ENCODE results near the gene BPIFB4. TPM values are rescaled to one million over a fixed set of nuclear protein-coding genes. Genes with fewer than 3 reads are reported as not detected.

Gene BPIFB4
- total RNA-seq, 4 donors from 2014 or later: not detected

DNA sequence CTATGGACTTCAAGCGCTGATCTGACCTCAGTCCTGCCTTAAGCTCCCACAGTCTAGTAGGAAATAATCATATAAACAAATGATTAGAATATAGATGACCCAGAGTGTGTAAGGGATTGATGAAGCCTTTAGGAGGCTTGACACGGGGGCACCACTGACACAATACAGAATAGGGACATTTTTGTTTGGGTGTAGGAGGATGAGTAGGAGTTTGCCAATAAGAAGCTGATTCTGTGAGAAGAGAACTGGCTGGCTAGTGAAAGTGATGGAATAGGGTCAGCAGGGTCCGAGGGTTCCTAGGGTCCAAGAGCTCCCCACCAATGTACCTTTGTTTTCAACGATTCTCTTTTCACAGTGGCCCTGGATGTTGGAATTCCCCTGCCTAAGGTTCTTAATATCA is 7.1 kb upstream of the BPIFB4 start:
- TF ChIP-seq, protein P1, sequence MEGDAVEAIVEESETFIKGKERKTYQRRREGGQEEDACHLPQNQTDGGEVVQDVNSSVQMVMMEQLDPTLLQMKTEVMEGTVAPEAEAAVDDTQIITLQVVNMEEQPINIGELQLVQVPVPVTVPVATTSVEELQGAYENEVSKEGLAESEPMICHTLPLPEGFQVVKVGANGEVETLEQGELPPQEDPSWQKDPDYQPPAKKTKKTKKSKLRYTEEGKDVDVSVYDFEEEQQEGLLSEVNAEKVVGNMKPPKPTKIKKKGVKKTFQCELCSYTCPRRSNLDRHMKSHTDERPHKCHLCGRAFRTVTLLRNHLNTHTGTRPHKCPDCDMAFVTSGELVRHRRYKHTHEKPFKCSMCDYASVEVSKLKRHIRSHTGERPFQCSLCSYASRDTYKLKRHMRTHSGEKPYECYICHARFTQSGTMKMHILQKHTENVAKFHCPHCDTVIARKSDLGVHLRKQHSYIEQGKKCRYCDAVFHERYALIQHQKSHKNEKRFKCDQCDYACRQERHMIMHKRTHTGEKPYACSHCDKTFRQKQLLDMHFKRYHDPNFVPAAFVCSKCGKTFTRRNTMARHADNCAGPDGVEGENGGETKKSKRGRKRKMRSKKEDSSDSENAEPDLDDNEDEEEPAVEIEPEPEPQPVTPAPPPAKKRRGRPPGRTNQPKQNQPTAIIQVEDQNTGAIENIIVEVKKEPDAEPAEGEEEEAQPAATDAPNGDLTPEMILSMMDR (IDR thresholded peaks at IDR 0.05): no peak
- no peak for ATAC-seq (ENCODE audit: low FRiP score)
- no peak for DNase-seq (ENCODE audit: low spot score)

DNA sequence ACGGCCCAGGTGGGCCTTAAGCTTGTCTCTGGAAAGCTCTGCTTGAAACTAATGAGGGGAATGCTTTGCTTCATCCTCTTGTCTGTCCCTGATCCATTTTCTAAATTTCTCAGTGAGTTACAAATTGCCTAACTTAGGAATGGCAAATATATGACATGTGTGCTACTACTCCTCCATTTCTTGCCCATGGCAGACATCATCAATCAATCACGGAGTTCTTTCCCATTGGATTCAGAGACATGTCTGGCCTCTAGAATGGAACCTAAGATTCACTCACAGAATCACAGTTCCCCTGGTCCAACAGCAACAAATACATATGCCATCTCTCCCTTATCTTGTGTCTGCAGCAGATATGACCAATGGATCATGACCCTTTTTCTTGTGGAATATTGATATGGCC is 6.6 kb upstream of the BPIFB4 start:
- no peak for DNase-seq (ENCODE audit: low spot score)
- TF ChIP-seq, protein P1 (IDR thresholded peaks at IDR 0.05): no peak
- no peak for ATAC-seq (ENCODE audit: low FRiP score)

DNA sequence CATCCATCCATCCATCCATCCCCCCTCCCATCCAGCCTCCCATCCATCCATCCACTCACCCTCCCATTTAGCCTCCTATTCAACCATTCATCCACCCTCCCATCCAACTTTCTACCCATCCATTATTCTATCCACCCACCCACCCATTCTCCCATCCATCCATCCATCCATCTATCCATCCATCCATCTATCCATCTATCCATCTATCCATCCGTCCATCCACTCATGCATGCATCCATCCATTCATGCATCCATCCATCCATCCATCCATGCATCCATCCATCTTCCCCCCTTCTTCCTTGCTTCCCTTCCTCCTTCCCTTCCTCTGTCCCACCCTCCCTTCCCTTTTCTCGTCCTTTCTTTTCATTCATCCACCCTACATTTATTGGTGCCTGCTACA is 4.8 kb upstream of the BPIFB4 start:
- DNase-seq (ENCODE audit: low spot score): no peak
- TF ChIP-seq, protein P1 (IDR thresholded peaks at IDR 0.05): no peak
- ATAC-seq (ENCODE audit: low FRiP score): no peak

GRCh38 chr20:33075281-33075680 is 4.2 kb upstream of the BPIFB4 start:
- TF ChIP-seq, protein P1 (IDR thresholded peaks at IDR 0.05): no peak
- DNase-seq (ENCODE audit: low spot score) (no peak), ATAC-seq (ENCODE audit: low FRiP score) (no peak)

DNA sequence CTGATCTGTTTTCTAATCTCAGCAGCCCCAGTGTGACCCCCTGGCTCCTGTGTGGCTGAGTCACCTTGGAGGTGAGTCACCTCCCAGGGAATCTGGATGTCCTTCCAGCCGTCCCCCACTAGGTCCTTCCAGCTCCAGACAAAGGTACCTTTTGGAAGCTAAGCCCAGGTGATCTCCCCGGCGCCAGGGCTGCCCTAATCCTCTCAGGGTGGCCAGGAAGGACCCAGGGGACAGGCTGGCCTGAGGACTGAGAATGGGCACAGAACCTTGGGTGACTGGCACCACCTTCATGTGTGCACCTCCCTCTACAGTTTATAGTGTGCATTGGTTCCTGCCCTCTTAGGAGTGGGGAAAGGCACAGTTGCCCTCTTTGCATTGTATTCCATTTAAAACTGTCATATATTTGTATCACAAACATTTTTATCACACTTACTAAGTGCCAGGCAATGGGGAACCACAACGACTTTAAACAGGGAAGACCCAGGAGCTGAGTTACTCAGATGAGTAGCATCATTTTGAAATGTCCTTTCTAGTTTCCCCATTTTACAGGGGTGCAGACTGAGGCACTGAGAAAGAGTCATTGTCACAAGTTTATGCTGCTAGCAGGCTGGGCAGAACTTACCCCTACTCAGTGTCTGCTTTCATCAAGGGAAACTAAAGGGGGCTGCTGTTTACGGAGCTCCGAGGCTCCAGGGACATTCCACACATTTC is 2.6 kb upstream of the BPIFB4 start:
- ATAC-seq (ENCODE audit: low FRiP score) (no peak), DNase-seq (ENCODE audit: low spot score) (no peak)
- TF ChIP-seq, protein P1 (IDR thresholded peaks at IDR 0.05): no peak

DNA sequence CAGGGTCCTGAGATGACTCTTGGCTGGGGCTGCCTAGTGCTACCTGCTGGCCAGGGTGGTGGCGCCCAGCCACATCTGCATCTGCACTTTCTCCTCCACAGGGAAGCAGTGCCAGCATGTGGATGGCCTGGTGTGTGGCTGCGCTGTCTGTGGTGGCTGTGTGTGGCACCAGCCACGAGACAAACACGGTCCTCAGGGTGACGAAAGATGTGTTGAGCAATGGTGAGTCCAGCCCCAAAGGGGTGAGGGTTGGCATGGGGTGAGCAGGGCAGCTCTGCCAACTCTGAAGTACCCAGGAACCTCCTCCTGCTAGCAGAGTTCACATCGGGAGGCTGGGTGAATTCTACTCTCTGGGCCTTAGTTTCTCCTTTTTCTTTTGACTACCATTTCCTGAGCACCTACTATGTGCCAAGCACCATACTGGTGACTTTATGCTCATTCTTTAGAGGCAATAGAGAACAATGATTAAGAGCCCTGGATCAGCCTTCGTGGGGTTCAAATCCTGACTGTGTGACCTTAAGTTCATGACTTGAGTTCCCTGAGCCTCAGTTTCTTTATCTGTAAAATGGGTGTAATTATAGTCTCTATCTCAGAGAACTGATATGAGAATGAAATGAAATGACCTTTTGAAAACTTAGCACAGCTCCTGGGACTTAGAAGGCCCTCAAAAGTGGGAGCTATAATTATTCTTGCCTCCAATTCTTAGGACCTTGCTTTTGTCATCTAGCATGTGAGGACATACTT is 2.1 kb downstream of the BPIFB4 start:
- TF ChIP-seq, protein P1 (IDR thresholded peaks at IDR 0.05): no peak
- ATAC-seq (ENCODE audit: low FRiP score) (no peak), DNase-seq (ENCODE audit: low spot score) (no peak)

DNA sequence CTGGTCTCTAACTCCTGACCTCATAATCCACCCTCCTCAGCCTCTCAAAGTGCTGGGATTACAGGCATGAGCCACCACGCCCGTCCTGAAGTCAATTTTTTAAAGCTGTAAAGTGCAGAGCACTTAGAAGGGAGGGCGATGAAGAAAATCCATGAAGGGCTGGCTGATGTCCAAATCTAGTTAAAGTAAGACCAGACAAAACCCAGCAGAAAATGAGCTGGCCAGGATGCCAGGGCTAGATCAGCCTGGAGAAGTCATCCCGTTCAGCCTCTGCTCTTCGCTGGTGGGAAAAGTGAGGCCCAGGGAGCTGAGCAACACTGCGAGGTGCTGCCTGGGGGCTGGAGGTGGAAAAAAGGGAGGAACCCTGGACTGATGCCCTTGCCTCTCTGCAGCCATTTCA is 3.1 kb downstream of the BPIFB4 start:
- no peak for DNase-seq (ENCODE audit: low spot score)
- no peak for ATAC-seq (ENCODE audit: low FRiP score)
- TF ChIP-seq, protein P1 (IDR thresholded peaks at IDR 0.05): no peak
